Loucy (cell line): Measurements from ENCODE around the gene RPGRIP1L.

Source experiments
- H2AFZ ChIP-seq: fragments of 200-600 bp; sonication (generic); 2 replicates; pipeline ENCODE4 v1.6.0; 2016; ENCODE audit warnings: antibody characterized with exemption, mild to moderate bottlenecking, low read length, moderate library complexity
- H3F3A ChIP-seq: fragments of 200-600 bp; 2 replicates; pipeline ENCODE4 v1.6.0; 2016; ENCODE audit warnings: antibody characterized with exemption, low read depth, mild to moderate bottlenecking
- H3K27me3 ChIP-seq: fragments of 200-600 bp; sonication (generic); 2 replicates; pipeline ENCODE4 v1.6.1; 2014; ENCODE audit warnings: low read length, mild to moderate bottlenecking; ENCODE audit not compliant: insufficient read depth, poor library complexity, severe bottlenecking
- H3K36me3 ChIP-seq: fragments of 200-600 bp; sonication (generic); 2 replicates; pipeline ENCODE4 v1.6.1; 2016; ENCODE audit warnings: low read length; ENCODE audit not compliant: insufficient read depth
- H3K4me1 ChIP-seq: fragments of 200-600 bp; sonication (generic); 2 replicates; pipeline ENCODE4 v1.5.1; 2014; ENCODE audit warnings: low read length, mild to moderate bottlenecking; ENCODE audit not compliant: insufficient read depth, poor library complexity, severe bottlenecking
- H3K4me2 ChIP-seq: fragments of 200-600 bp; sonication (generic); 2 replicates; pipeline ENCODE4 v1.6.0; 2014; ENCODE audit warnings: antibody characterized with exemption, low read length, low read depth, mild to moderate bottlenecking; ENCODE audit not compliant: poor library complexity, severe bottlenecking
- H3K4me3 ChIP-seq: fragments of 200-600 bp; sonication (generic); 2 replicates; pipeline ENCODE4 v1.5.1; 2014; ENCODE audit warnings: low read length, mild to moderate bottlenecking, mixed read lengths; ENCODE audit not compliant: poor library complexity, severe bottlenecking
- H3K79me2 ChIP-seq: fragments of 200-600 bp; sonication (generic); 2 replicates; pipeline ENCODE4 v1.6.1; 2014; ENCODE audit warnings: low read length; ENCODE audit not compliant: insufficient read depth
- H3K9ac ChIP-seq: fragments of 200-600 bp; sonication (generic); 2 replicates; pipeline ENCODE4 v1.6.0; 2014; ENCODE audit warnings: mild to moderate bottlenecking, low read depth, low read length, moderate library complexity; ENCODE audit not compliant: poor library complexity, severe bottlenecking
- H3K9me2 ChIP-seq: fragments of 200-600 bp; sonication (generic); replicated peaks from 2 replicates; pipeline ENCODE4 v1.6.1; 2016; ENCODE audit warnings: low read depth, low read length, mixed read lengths
- H3K9me3 ChIP-seq: fragments of 200-600 bp; sonication (generic); 2 replicates; pipeline ENCODE4 v1.6.1; 2014; ENCODE audit warnings: mild to moderate bottlenecking, antibody characterized with exemption, low read length, low read depth; ENCODE audit not compliant: insufficient read depth
- H4K20me1 ChIP-seq: fragments of 200-600 bp; sonication (generic); 2 replicates; pipeline ENCODE4 v1.6.0; 2014; ENCODE audit warnings: antibody characterized with exemption, low read length, mild to moderate bottlenecking; ENCODE audit not compliant: insufficient read depth, poor library complexity, severe bottlenecking
- EZH2phosphoT487 ChIP-seq: fragments of 200-600 bp; IDR thresholded peaks from 2 replicates; pipeline ENCODE4 v1.6.1; 2018; ENCODE audit warnings: antibody characterized with exemption, mild to moderate bottlenecking, moderate library complexity, borderline replicate concordance
- TF ChIP-seq, protein P1 (sequence below): fragments of 200-600 bp; sonication (generic); conservative IDR thresholded peaks from 2 replicates; pipeline ENCODE4 v1.5.1; 2014; ENCODE audit warnings: mild to moderate bottlenecking, antibody characterized with exemption, low read length

RPGRIP1L gene

DNA sequence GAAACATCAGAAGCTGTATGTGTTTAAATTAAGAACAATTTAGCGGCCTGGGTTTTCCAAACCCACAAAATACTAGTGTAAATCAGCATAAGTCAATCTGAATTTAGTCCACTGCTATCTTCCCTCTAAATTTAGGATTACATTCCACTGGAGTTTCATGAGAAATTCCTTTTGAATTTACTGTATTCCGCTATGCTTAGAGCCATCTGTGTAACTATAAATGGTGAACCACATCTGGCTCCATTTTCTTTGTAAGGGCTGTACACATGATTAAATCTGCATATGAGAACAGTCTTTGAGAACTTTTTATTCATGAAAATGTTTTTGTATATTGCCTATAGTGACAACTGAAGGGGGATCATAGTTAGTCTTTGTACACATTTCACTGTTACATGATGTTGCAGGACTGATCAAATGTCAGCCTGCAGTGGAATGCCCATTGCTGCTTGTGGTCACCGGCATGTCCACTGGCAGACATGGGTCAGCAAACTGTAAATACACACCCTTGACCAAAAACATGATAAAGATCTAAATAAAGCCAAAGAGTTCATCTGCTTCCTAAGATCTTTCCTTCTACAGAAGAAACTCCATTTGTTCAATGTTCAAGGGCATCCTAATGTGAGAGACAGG lies 36.8 kb downstream of the RPGRIP1L start:
- Histone ChIP-seq H3K4me1 (no peaks in the 10 kb centered on the region), H3K9ac (no peak overlapping the region), H3K9me3 (no peaks in the 10 kb centered on the region), H3K4me3 (no peak overlapping the region), H3K79me2 (no peaks in the 10 kb centered on the region), H3K9me2 (no peaks in the 10 kb centered on the region), H4K20me1 (no peaks in the 10 kb centered on the region), H3K27me3 (no peaks in the 10 kb centered on the region), H3K4me2 (no peak overlapping the region), H3K36me3 (no peaks in the 10 kb centered on the region), H2AFZ (no peak overlapping the region), H3F3A (no peaks in the 10 kb centered on the region)
- no peak for TF ChIP-seq EZH2phosphoT487
- TF ChIP-seq, protein P1, sequence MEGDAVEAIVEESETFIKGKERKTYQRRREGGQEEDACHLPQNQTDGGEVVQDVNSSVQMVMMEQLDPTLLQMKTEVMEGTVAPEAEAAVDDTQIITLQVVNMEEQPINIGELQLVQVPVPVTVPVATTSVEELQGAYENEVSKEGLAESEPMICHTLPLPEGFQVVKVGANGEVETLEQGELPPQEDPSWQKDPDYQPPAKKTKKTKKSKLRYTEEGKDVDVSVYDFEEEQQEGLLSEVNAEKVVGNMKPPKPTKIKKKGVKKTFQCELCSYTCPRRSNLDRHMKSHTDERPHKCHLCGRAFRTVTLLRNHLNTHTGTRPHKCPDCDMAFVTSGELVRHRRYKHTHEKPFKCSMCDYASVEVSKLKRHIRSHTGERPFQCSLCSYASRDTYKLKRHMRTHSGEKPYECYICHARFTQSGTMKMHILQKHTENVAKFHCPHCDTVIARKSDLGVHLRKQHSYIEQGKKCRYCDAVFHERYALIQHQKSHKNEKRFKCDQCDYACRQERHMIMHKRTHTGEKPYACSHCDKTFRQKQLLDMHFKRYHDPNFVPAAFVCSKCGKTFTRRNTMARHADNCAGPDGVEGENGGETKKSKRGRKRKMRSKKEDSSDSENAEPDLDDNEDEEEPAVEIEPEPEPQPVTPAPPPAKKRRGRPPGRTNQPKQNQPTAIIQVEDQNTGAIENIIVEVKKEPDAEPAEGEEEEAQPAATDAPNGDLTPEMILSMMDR: no peak

DNA sequence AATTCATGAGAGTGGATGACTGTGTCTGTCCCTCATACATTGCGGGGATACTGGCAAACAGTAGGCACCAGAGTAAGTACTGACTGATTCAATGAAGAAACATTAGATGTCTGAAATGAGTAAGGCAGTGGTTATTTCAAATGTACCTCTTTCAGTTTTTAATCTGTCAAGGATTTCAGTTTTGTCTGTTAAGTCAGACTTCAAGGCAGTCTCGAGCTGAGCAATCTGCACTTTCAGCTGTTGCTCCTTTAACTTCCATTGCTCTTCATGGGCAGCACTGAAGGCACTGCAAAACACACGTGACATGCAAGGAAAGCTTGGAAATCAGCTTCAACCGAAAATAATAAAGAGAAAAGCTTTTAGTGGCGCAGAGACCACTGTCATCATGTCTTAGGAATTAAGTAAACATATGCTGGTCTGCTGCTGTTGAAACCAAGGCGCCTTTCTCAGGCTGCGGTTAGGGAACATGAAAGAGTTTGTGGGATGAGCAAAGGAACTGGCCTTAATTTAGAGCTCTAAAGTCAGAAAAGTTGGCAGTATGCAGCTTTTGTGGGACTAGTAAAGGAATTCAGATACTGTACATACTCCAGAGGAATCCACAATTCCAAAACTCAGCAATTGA lies 38.8 kb downstream of the RPGRIP1L start:
- Histone ChIP-seq H3K4me3 (no peak overlapping the region), H3K9me2 (no peaks in the 10 kb centered on the region), H3K9me3 (no peaks in the 10 kb centered on the region), H3K4me2 (no peak overlapping the region), H3K79me2 (no peaks in the 10 kb centered on the region), H3K27me3 (no peaks in the 10 kb centered on the region), H3K36me3 (no peaks in the 10 kb centered on the region), H3F3A (no peaks in the 10 kb centered on the region), H2AFZ (no peak overlapping the region), H4K20me1 (no peaks in the 10 kb centered on the region), H3K4me1 (no peaks in the 10 kb centered on the region), H3K9ac (no peak overlapping the region)
- TF ChIP-seq, protein P1: no peak
- no peak for TF ChIP-seq EZH2phosphoT487

DNA sequence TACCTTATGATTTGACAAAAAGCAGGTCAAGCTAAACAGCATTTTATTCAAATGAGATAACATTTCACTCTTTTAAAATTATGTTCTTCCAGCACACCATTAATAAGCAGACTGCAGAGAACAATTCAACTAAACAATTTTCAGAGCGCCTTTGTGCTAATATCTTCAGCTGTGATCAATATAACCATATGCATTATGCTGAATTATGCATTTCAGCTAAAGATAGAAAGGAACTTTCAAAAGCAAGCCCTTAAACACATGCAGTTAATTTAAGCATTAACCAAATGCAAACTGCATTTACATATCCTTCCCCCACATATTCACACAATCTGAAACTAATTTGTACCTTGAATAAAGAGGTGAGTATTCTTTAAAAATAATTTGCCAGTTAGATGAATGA lies 41.6 kb downstream of the RPGRIP1L start:
- Histone ChIP-seq H3K79me2 (no peaks in the 10 kb centered on the region), H3K9me3 (no peaks in the 10 kb centered on the region), H3K4me1 (no peaks in the 10 kb centered on the region), H4K20me1 (no peaks in the 10 kb centered on the region), H2AFZ (no peak overlapping the region), H3K36me3 (no peaks in the 10 kb centered on the region), H3K27me3 (no peaks in the 10 kb centered on the region), H3K9ac (no peak overlapping the region), H3F3A (no peaks in the 10 kb centered on the region), H3K4me2 (no peak overlapping the region), H3K9me2 (no peaks in the 10 kb centered on the region), H3K4me3 (no peak overlapping the region)
- TF ChIP-seq, protein P1: no peak
- TF ChIP-seq EZH2phosphoT487: no peak
